ENCODE results near the gene DUSP15. TPM values are rescaled to one million over a fixed set of nuclear protein-coding genes. Genes with fewer than 3 reads are reported as not detected.

DUSP15 gene
- polyA plus RNA-seq, 1 donor (not counting 4 experiments of a cell fraction or from before 2014, with no cell fraction given), result not detected

GRCh38 chr20:31890646-31891045, 20.3 kb upstream of the DUSP15 start:
- FAIRE-seq (no peak), DNase-seq (ENCODE audit: low read depth, low spot score) (no peak)
- Histone ChIP-seq H3K4me2 (ENCODE audit: control insufficient read depth, extremely low read depth, insufficient read depth, low read depth, low read length) (no peak overlapping the region), H3K4me3 (ENCODE audit: control insufficient read depth in 2 of 3, extremely low read depth in 1 of 3, insufficient read depth in 2 of 3, low read depth in 1 of 3, low read length in 3 of 3) (no peak overlapping the region), H3K9me1 (ENCODE audit: control insufficient read depth, extremely low read depth, insufficient read depth, low read length) (no peaks in the 10 kb centered on the region), H3K79me2 (ENCODE audit: control insufficient read depth, insufficient read depth, low read length) (no peaks in the 10 kb centered on the region), H4K20me1 (ENCODE audit: control insufficient read depth, extremely low read depth, insufficient read depth, low read length) (no peaks in the 10 kb centered on the region), H3K4me1 (ENCODE audit: control insufficient read depth, extremely low read depth, insufficient read depth, low read length) (no peaks in the 10 kb centered on the region), H3K9ac (ENCODE audit: control insufficient read depth, extremely low read depth, insufficient read depth, low read length) (no peak overlapping the region), H3K27me3 (ENCODE audit: control insufficient read depth, extremely low read depth, insufficient read depth, low read length) (peaks cover 5% of the 10 kb centered on the region), H2AFZ (ENCODE audit: control insufficient read depth, low read length) (no peak overlapping the region), H3K36me3 (ENCODE audit: control insufficient read depth in 2 of 2, extremely low read depth in 1 of 2, insufficient read depth in 2 of 2, low read length in 2 of 2) (no peaks in the 10 kb centered on the region), H3K9me3 (ENCODE audit: control insufficient read depth, low read depth, low read length) (no peaks in the 10 kb centered on the region), H3K27ac (ENCODE audit: control insufficient read depth, insufficient read depth, low read length) (no peak overlapping the region)
- TF ChIP-seq EZH2 (IDR thresholded peaks at IDR 0.05; ENCODE audit: low read length) (no peak), CTCF (optimal IDR thresholded peaks at IDR 0.05 in 1 of 3, IDR thresholded peaks at IDR 0.05 in 1 of 3, conservative IDR thresholded peaks at IDR 0.05 in 1 of 3; ENCODE audit: extremely low read depth in 1 of 3, insufficient read depth in 2 of 3, low read length in 3 of 3) (no peak)
- dilution Hi-C loops (cut with MboI; ENCODE audit: extremely low pct_ligation_motif_present, low sequenced_read_pairs), result no loop called here

GRCh38 chr20:31883829-31884228, 13.5 kb upstream of the DUSP15 start:
- Histone ChIP-seq H3K27ac (ENCODE audit: control insufficient read depth, insufficient read depth, low read length) (no peak overlapping the region), H3K9ac (ENCODE audit: control insufficient read depth, extremely low read depth, insufficient read depth, low read length) (no peak overlapping the region), H3K4me3 (ENCODE audit: control insufficient read depth in 2 of 3, extremely low read depth in 1 of 3, insufficient read depth in 2 of 3, low read depth in 1 of 3, low read length in 3 of 3) (no peak overlapping the region), H3K4me2 (ENCODE audit: control insufficient read depth, extremely low read depth, insufficient read depth, low read depth, low read length) (no peak overlapping the region), H3K4me1 (ENCODE audit: control insufficient read depth, extremely low read depth, insufficient read depth, low read length) (peaks cover 4% of the 10 kb centered on the region), H3K27me3 (ENCODE audit: control insufficient read depth, extremely low read depth, insufficient read depth, low read length) (peaks cover 5% of the 10 kb centered on the region), H3K36me3 (ENCODE audit: control insufficient read depth in 2 of 2, extremely low read depth in 1 of 2, insufficient read depth in 2 of 2, low read length in 2 of 2) (no peaks in the 10 kb centered on the region), H2AFZ (ENCODE audit: control insufficient read depth, low read length) (no peak overlapping the region), H4K20me1 (ENCODE audit: control insufficient read depth, extremely low read depth, insufficient read depth, low read length) (no peaks in the 10 kb centered on the region), H3K9me1 (ENCODE audit: control insufficient read depth, extremely low read depth, insufficient read depth, low read length) (no peaks in the 10 kb centered on the region), H3K9me3 (ENCODE audit: control insufficient read depth, low read depth, low read length) (no peaks in the 10 kb centered on the region), H3K79me2 (ENCODE audit: control insufficient read depth, insufficient read depth, low read length) (no peaks in the 10 kb centered on the region)
- no peak for TF ChIP-seq CTCF (optimal IDR thresholded peaks at IDR 0.05 in 1 of 3, IDR thresholded peaks at IDR 0.05 in 1 of 3, conservative IDR thresholded peaks at IDR 0.05 in 1 of 3; ENCODE audit: extremely low read depth in 1 of 3, insufficient read depth in 2 of 3, low read length in 3 of 3)
- no peak for TF ChIP-seq EZH2 (IDR thresholded peaks at IDR 0.05; ENCODE audit: low read length)
- FAIRE-seq (no peak), DNase-seq (ENCODE audit: low read depth, low spot score) (no peak)
- dilution Hi-C loops (cut with MboI; ENCODE audit: extremely low pct_ligation_motif_present, low sequenced_read_pairs), result no loop called here

All from keratinocyte (primary cell).